DMS 273 (cell line): Measurements from ENCODE around the gene ATP8A2.
"Not testable (repeated sequence)": the region's sequence is repeated elsewhere in the genome, so short reads cannot be mapped to it uniquely, and the experiment has no call there.

Experiments used
- DNase-seq: peaks from one replicate; lab custom pipeline; 2025; ENCODE audit not compliant: unreplicated experiment; lab: John Stamatoyannopoulos, UW

The ATP8A2 gene

GRCh38 chr13:26053418-26053980 lies 681.7 kb downstream of the ATP8A2 start:
- DNase-seq: no peak

GRCh38 chr13:26054896-26055295 lies 683.1 kb downstream of the ATP8A2 start:
- DNase-seq: peak; percentile 51

- no peak for DNase-seq
Observed at GRCh38 chr13:26058704-26059103, 686.9 kb downstream of the ATP8A2 start.

GRCh38 chr13:26060357-26060756 lies 688.6 kb downstream of the ATP8A2 start:
- DNase-seq: no peak

- DNase-seq: no peak
Observed at GRCh38 chr13:26061256-26061655, 689.5 kb downstream of the ATP8A2 start.

GRCh38 chr13:26061947-26062346 lies 690.2 kb downstream of the ATP8A2 start:
- DNase-seq: no peak

- DNase-seq: peak; percentile 74
Observed at GRCh38 chr13:26062853-26063444, 691.2 kb downstream of the ATP8A2 start.

- DNase-seq: not testable (repeated sequence)
Observed at GRCh38 chr13:26066492-26066891, 694.7 kb downstream of the ATP8A2 start.

GRCh38 chr13:26067601-26068000 lies 695.8 kb downstream of the ATP8A2 start:
- DNase-seq: no peak

GRCh38 chr13:26068372-26068771 lies 696.6 kb downstream of the ATP8A2 start:
- not testable (repeated sequence) for DNase-seq

- DNase-seq: not testable (repeated sequence)
Observed at GRCh38 chr13:26069642-26070041, 697.9 kb downstream of the ATP8A2 start.

- no peak for DNase-seq
Observed at GRCh38 chr13:26071691-26072090, 699.9 kb downstream of the ATP8A2 start.

GRCh38 chr13:26072335-26072734 lies 700.6 kb downstream of the ATP8A2 start:
- not testable (repeated sequence) for DNase-seq

GRCh38 chr13:26074706-26075105 lies 702.9 kb downstream of the ATP8A2 start:
- no peak for DNase-seq
